GM12878 (cell line): Measurements from ENCODE around the gene SATL1. TPM values are rescaled to one million over a fixed set of nuclear protein-coding genes. Genes with fewer than 3 reads are reported as not detected.

Experiments used
- ATAC-seq: fragments of 200-7000 bp; cut with Tn5 transposase; 3 replicates; pipeline ENCODE4 v1.9.1; 2020; ENCODE audit warnings: mild to moderate bottlenecking, moderate library complexity
- BruUV-seq: library from RNA; stranded (reverse); fragments of 400-500 nt; replicated peaks from 2 replicates; lab custom pipeline; 2021; lab: Mats Ljungman, UMichigan
- CTCF ChIA-PET: fragments of 300-600 bp; sonication (Branson Sonifier 250); formaldehyde crosslinking; extraction: SDS; loops from one replicate; lab custom pipeline; 2021; ENCODE audit warnings: inconsistent platforms; lab: Yijun Ruan, JAX
- POLR2A ChIA-PET: fragments of 350-600 bp; formaldehyde crosslinking; extraction: SDS; loops from one replicate; lab custom pipeline; 2021; ENCODE audit warnings: inconsistent platforms; lab: Charles Lee
- RAD21 ChIA-PET: fragments of 300-600 bp; sonication (Branson Sonifier 250); formaldehyde crosslinking; loops from one replicate; lab custom pipeline; 2023; ENCODE audit warnings: antibody characterized with exemption; ENCODE audit not compliant: unreplicated experiment; lab: Charles Lee
- SMC1A ChIA-PET: fragments of 300-600 bp; sonication (Branson Sonifier 250); formaldehyde crosslinking; loops from one replicate; lab custom pipeline; 2023; ENCODE audit not compliant: unreplicated experiment, uncharacterized antibody; lab: Charles Lee
- DNase-seq: peaks from one replicate; pipeline ENCODE4 v3.0.0-alpha.2; 2011; ENCODE audit warnings: low read depth, low spot score
- FAIRE-seq: peaks from 3 replicates; lab custom pipeline; 2011; peaks lifted over from hg19 to GRCh38; lab: Jason Lieb, UNC
- H2AFZ ChIP-seq: 2 replicates; pipeline ENCODE4 v1.6.0; 2011; ENCODE audit warnings: low read depth, low read length, control low read depth; ENCODE audit not compliant: control insufficient read depth
- H3K27ac ChIP-seq: 2 replicates; pipeline ENCODE4 v1.5.1; 2011; ENCODE audit warnings: control low read depth; ENCODE audit not compliant: control insufficient read depth, insufficient read depth
- H3K27me3 ChIP-seq, 2 experiments: replicated peaks in 1 of 2; 2 replicates each; pipeline versions ENCODE4 v1.6.0 to v1.6.1; 2011; ENCODE audit warnings: low read length in 1 of 2; ENCODE audit not compliant: control insufficient read depth in 2 of 2, insufficient read depth in 2 of 2
- H3K36me3 ChIP-seq, 2 experiments: 2 replicates each; pipeline ENCODE4 v1.5.1; 2011; ENCODE audit warnings: low read length in 1 of 2; ENCODE audit not compliant: control insufficient read depth in 2 of 2, insufficient read depth in 2 of 2
- H3K4me1 ChIP-seq: 2 replicates; pipeline ENCODE4 v1.6.1; 2011; ENCODE audit warnings: mild to moderate bottlenecking, low read length, moderate library complexity, mixed read lengths; ENCODE audit not compliant: control insufficient read depth, insufficient read depth
- H3K4me2 ChIP-seq: 2 replicates; pipeline ENCODE4 v1.6.0; 2011; ENCODE audit warnings: control low read depth; ENCODE audit not compliant: control insufficient read depth, insufficient read depth
- H3K4me3 ChIP-seq: fragments of 200-600 bp; sonication (generic); 2 replicates; pipeline ENCODE4 v1.5.1; 2016
- H3K79me2 ChIP-seq: 2 replicates; pipeline ENCODE4 v1.6.0; 2011; ENCODE audit warnings: low read length; ENCODE audit not compliant: control insufficient read depth, insufficient read depth
- H3K9ac ChIP-seq: 2 replicates; pipeline ENCODE4 v1.8.0; 2011; ENCODE audit warnings: low read length, control low read depth, mixed read lengths; ENCODE audit not compliant: control insufficient read depth, insufficient read depth
- H3K9me3 ChIP-seq: replicated peaks from 3 replicates; pipeline ENCODE4 v1.5.1; 2011; ENCODE audit warnings: mild to moderate bottlenecking, low read length; ENCODE audit not compliant: control insufficient read depth, insufficient read depth
- H4K20me1 ChIP-seq: 2 replicates; pipeline ENCODE4 v1.6.0; 2011; ENCODE audit not compliant: control insufficient read depth, insufficient read depth
- BHLHE40 ChIP-seq, 2 experiments: fragments of 450-650 bp in 1 of 2; IDR thresholded peaks; 2 replicates each; pipeline ENCODE4 v1.6.1; 2011 to 2017; ENCODE audit warnings: low read depth in 2 of 2, borderline replicate concordance in 1 of 2, improper control_type of control experiment in 1 of 2, low read length in 1 of 2, mild to moderate bottlenecking in 1 of 2
- CEBPB ChIP-seq, 2 experiments: fragments of 150-350 bp in 1 of 2; IDR thresholded peaks; 2 replicates each; pipeline ENCODE4 v1.6.1; 2012 to 2014; ENCODE audit warnings: low read depth in 2 of 2, low read length in 2 of 2, borderline replicate concordance in 1 of 2, inconsistent platforms in 1 of 2
- IKZF1 ChIP-seq: fragments of 450-650 bp; conservative IDR thresholded peaks from 2 replicates; pipeline ENCODE4 v1.6.1; 2017; ENCODE audit warnings: antibody characterized with exemption, mild to moderate bottlenecking
- KDM1A ChIP-seq: fragments of 200-600 bp; sonication (generic); IDR thresholded peaks from 2 replicates; pipeline ENCODE4 v1.6.1; 2016; ENCODE audit warnings: borderline replicate concordance
- POLR2A ChIP-seq: IDR thresholded peaks from 2 replicates; pipeline ENCODE4 v1.6.1; 2011; ENCODE audit warnings: low read depth, mild to moderate bottlenecking, low read length
- RB1 ChIP-seq: fragments of 450-650 bp; formaldehyde crosslinking; IDR thresholded peaks from 2 replicates; pipeline ENCODE4 v1.6.1; 2017; ENCODE audit warnings: mild to moderate bottlenecking, borderline replicate concordance
- TAF1 ChIP-seq: IDR thresholded peaks from 2 replicates; pipeline ENCODE4 v1.6.1; 2011; ENCODE audit warnings: mild to moderate bottlenecking, low read depth, low read length, borderline replicate concordance
- YY1 ChIP-seq: IDR thresholded peaks from 2 replicates; pipeline ENCODE4 v1.6.1; 2011; ENCODE audit warnings: low read depth, mild to moderate bottlenecking, low read length
- WGBS: methylation state at CpG from one replicate; pipeline ENCODE4 v1.1.6; 2016; ENCODE audit warnings: low lambda C conversion rate; ENCODE audit not compliant: insufficient replicate concordance, insufficient coverage; ENCODE audit errors: missing lambda C conversion rate; 5-methylcytosine and 5-hydroxymethylcytosine counted together
- in situ Hi-C: fragments of 300-500 bp; cut with MboI; formaldehyde crosslinking; loops from 9 replicates; pipeline ENCODE4 v1.14.3; 2018; ENCODE audit warnings: mixed read lengths
- intact Hi-C: fragments of 100-400 bp; cut with micrococcal nuclease; formaldehyde crosslinking; loops from one replicate; pipeline ENCODE4 v1.14.2; 2022; ENCODE audit not compliant: unreplicated experiment
- polyA plus RNA-seq, 11 experiments: library from polyadenylated mRNA; depleted of rRNA in 4 of 11; unstranded in 6 of 11; stranded (reverse) in 5 of 11; fragments of >200 nt; fragmentation: Nextera tagmentation in 4 of 11; fragmentation: Illumina TruSeq in 1 of 11; extraction: Ambion mirVana in 4 of 11; extraction: Trizol in 1 of 11; gene quantifications; 1 replicate in 1 of 11; 2 replicates in 10 of 11; pipeline versions ENCODE4 v1.2.1 to v1.2.3, GENCODE V29; 2011 to 2016; ENCODE audit warnings: inconsistent platforms in 2 of 11, missing spikeins in 2 of 11, low read depth in 1 of 11
- total RNA-seq, 4 experiments: library from RNA; depleted of rRNA in 3 of 4; stranded (reverse); fragments of >200 nt in 3 of 4; fragmentation: Illumina TruSeq in 1 of 4; extraction: Trizol in 1 of 4; gene quantifications; 2 replicates each; pipeline versions ENCODE4 v1.2.1 to v1.2.3, GENCODE V29; 2013 to 2021

The SATL1 gene
- total and polyA plus RNA-seq, 10 of the 15 experiments (the other 5 are each of a cell fraction or from before 2014, with no cell fraction given) = 0.01 TPM; not detected in 9

GRCh38 chrX:85244450-85245211 lies 1.1 kb upstream of the SATL1 start:
- no peaks in the 10 kb centered on the region for H3K36me3 ChIP-seq
- no peak for DNase-seq
- RAD21 ChIA-PET = interaction anchor here (0.7 to 1.9 kb wide), 2 partner anchors 28 to 135 kb away, joined by 3 to 9 read pairs; partner anchors contain the start of gene POF1B
- H3K4me1 ChIP-seq = no peaks in the 10 kb centered on the region
- peak; percentile 72 for FAIRE-seq
- H3K4me2 ChIP-seq = peak overlapping the region; percentile 30; the same call in 1 of the 2 replicates
- in situ Hi-C loops = no loop called here
- POLR2A ChIA-PET = interaction anchor here (0.8 to 1.0 kb wide), 2 partner anchors 103 to 242 kb away, joined by 3 to 4 read pairs; no protein-coding TSS in a partner anchor
- H3K27me3 ChIP-seq = no peaks in the 10 kb centered on the region
- H2AFZ ChIP-seq = peak overlapping the region; percentile 72
- SMC1A ChIA-PET = interaction anchor here (0.8 to 1.4 kb wide), 7 partner anchors 11 to 268 kb away, joined by 3 to 6 read pairs (median 3); no protein-coding TSS in a partner anchor
- no peaks in the 10 kb centered on the region for H4K20me1 ChIP-seq
- intact Hi-C loops = loop anchor here (2.0 kb wide), 2 partner anchors 130 to 134 kb away; no protein-coding TSS in a partner anchor
- no peak overlapping the region for H3K27ac ChIP-seq
- TF ChIP-seq CEBPB (IDR thresholded peaks at IDR 0.05; ENCODE audit: borderline replicate concordance in 1 of 2, low read depth in 2 of 2, low read length in 2 of 2) (no peak), IKZF1 (0 out of 2 replicates have a peak, but pooled peaks have one; percentile 39), YY1 (peak; percentile 46; the same call in 1 of the 2 replicates), POLR2A (peak; percentile 49), RB1 (no peak), TAF1 (0 out of 2 replicates have a peak, but pooled peaks have one; percentile 8), KDM1A (no peak), BHLHE40 (IDR thresholded peaks at IDR 0.05; ENCODE audit: borderline replicate concordance in 1 of 2, low read depth in 2 of 2, low read length in 1 of 2) (peak in 1 of 2 experiments; percentile 39; a peak in 1 of 4 replicates)
- H3K9ac ChIP-seq = peak overlapping the region; percentile 67
- CTCF ChIA-PET = interaction anchor here (0.6 to 0.9 kb wide), 4 partner anchors 18 to 188 kb away, joined by 3 read pairs; no protein-coding TSS in a partner anchor
- peak; percentile 73 for ATAC-seq
- H3K79me2 ChIP-seq = no peaks in the 10 kb centered on the region
- H3K9me3 ChIP-seq = no peaks in the 10 kb centered on the region
- BruUV-seq = no TSS peak
- WGBS = 48% methylated on average over 29 of the region's 42 CpGs
- H3K4me3 ChIP-seq = peak overlapping the region; percentile 75
